SH-SY5Y (cell line): Measurements from ENCODE around the gene JMJD7.

Source experiments
- GATA2 ChIP-seq: IDR thresholded peaks from 2 replicates; pipeline ENCODE4 v1.6.1; 2011; ENCODE audit warnings: mild to moderate bottlenecking, low read depth, low read length
- GATA3 ChIP-seq: IDR thresholded peaks from 2 replicates; pipeline ENCODE4 v1.6.1; 2011; ENCODE audit warnings: low read depth, mild to moderate bottlenecking, low read length, moderate library complexity

The JMJD7 gene

DNA sequence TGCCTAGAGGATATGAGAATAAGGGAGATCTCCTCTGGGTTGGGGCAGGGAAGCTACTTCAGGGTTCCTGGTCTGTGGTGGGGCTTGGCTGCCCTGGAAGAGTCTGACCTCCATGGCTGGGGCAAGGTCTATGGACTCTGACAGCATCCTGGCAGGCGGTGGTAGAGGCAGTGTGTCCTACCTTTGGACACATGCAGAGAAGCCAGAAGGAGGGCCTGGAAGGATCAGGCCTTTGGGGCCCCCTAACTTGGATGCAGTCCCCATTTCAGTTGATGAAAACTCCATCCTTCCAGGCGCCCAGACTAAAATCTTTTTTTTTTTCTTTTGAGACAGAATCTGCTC lies 55.6 kb downstream of the JMJD7 start:
- TF ChIP-seq GATA2, result no peak
- TF ChIP-seq GATA3, result no peak

DNA sequence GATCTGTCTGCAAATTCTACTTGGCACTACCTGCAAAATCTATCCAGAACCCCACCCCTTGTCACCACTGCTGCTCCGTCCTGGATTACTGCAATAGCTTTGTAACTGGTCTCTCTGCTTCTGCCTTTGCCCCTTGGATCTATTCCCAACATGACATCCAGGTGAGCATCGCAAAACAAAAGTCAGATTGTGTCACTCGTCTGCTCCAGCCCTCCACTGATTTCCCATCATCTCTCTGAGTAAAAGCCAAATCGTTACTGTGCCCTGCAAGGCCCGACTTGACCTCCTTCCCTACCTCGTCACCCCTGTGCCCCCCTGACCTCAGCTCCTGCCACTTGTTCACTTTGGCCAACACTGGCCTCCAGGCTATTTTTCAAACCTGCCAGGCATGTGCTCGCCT lies 56.6 kb downstream of the JMJD7 start:
- no peak for TF ChIP-seq GATA2
- TF ChIP-seq GATA3, result no peak

DNA sequence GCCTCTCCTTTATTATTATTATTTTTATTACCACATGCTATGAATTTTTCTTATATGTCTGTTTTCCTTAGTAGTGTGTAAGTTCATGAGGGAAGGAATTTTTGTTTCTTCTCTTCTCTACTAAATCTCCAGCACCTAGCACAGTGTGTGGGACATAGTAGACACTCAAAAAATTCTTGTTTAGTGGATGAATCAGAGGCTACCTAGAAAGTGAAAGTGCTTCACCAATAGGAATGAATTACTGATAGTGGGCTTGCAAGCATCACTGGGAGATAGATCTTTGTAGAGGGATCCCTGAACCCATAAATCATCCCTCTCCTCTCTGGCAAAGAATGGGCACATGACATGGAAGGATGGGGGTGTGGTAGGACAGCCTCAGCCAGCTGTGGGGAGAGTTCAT lies 57.4 kb downstream of the JMJD7 start:
- TF ChIP-seq GATA3, result no peak

DNA sequence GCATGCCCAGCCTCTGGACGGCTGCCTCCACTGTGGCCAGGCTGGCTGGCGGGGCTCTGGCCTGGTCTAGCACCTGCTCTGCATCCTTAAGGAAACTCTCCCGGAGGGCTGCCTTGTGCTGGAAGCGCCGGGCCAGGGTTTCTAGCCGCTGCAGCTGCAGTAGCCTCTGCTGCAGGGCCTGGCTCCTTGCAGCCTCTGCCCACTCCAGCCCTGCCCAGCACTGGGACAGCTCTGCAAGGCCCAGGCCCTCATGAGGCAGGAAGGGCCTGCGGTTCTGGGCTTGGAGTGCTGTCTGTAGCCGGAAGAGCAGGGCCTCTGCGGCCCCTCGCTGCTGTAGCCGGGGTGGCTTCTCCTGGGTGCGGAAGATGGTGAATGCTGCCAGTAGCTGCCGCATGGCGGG lies 57.9 kb downstream of the JMJD7 start:
- TF ChIP-seq GATA2 (no peak), GATA3 (no peak)

DNA sequence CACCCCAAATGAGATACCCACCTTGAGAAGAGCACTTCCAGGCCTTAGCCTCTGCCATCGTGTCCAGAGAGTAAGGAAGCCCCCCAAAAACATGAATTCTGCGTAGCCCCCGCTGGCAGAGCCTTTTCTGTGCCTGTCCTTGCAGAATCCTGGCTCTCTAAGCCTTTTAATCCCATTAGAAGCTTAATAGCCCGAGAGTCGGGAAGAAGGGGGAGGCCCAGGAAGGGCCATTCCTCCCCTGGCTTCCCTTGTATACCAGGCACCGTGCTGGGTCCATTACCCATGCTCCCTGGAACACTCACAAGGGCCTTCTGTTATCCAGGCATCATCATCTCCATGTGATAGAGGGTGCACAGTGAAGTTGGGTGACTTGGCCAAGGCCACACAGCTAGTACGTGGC lies 58.8 kb downstream of the JMJD7 start:
- TF ChIP-seq GATA3 (no peak), GATA2 (no peak)

DNA sequence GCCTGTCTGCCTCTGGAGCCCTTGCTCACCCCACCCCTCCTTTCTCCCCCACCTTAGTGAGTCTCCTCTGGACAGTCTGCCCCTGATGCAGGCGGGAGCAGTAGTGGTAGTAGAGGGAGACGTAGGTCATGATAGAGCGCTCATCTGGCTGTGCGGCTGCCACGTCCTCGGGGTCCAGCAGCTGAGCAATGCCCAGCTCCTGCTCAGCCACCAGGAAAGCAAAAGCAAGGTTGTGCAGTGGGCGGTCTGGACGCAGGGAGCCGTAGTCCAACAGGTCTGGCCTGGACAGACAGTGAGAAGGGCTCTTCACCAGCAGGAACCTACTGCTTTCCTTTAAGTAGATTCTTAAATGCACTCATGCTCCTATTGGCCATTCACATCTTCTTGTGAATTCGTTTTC lies 59.3 kb downstream of the JMJD7 start:
- TF ChIP-seq GATA3 (no peak), GATA2 (no peak)
